Loucy (cell line): ENCODE measurements around the gene YTHDF1.

Source experiments
- CTCF ChIP-seq: fragments of 200-600 bp; sonication (generic); conservative IDR thresholded peaks from 2 replicates; pipeline ENCODE4 v1.5.1; 2014; ENCODE audit warnings: mild to moderate bottlenecking, antibody characterized with exemption, low read length
- EZH2phosphoT487 ChIP-seq: fragments of 200-600 bp; IDR thresholded peaks from 2 replicates; pipeline ENCODE4 v1.6.1; 2018; ENCODE audit warnings: antibody characterized with exemption, mild to moderate bottlenecking, moderate library complexity, borderline replicate concordance

- TF ChIP-seq CTCF (no peak), EZH2phosphoT487 (no peak)
Measured at GRCh38 chr20:63261795-63262528, 46.0 kb upstream of the YTHDF1 start.
